Naive B cell (primary cell): ENCODE results near the gene BHLHA15. TPM values are rescaled to one million over a fixed set of nuclear protein-coding genes. Genes with fewer than 3 reads are reported as not detected.

Experiments
- ATAC-seq, 2 donors: fragments of 150-1000 bp; cut with Tn5 transposase; 2 replicates each; pipeline ENCODE4 v1.10.0; 2021; ENCODE audit warnings: low read depth in 2 of 2, mild to moderate bottlenecking in 2 of 2, moderate library complexity in 2 of 2
- DNase-seq: peaks from one replicate; pipeline ENCODE4 v3.0.0; 2022
- H3K27ac Mint-ChIP-seq, 6 donors: one replicate each; pipeline ENCODE4 v1.8.0; 2020 to 2022; ENCODE audit warnings: mild to moderate bottlenecking in 6 of 6, mixed read lengths in 6 of 6, moderate library complexity in 5 of 6, inconsistent platforms in 2 of 6
- H3K27me3 Mint-ChIP-seq, 3 donors: one replicate each; pipeline ENCODE4 v1.8.0; 2021 to 2022; ENCODE audit warnings: mixed read lengths in 3 of 3, mild to moderate bottlenecking in 1 of 3
- H3K36me3 Mint-ChIP-seq, 2 donors: one replicate each; pipeline ENCODE4 v1.8.0; 2020 to 2022; ENCODE audit warnings: mixed read lengths in 2 of 2, inconsistent platforms in 1 of 2, mild to moderate bottlenecking in 1 of 2
- H3K4me1 Mint-ChIP-seq, 3 donors: one replicate each; pipeline ENCODE4 v1.8.0; 2020 to 2022; ENCODE audit warnings: mixed read lengths in 3 of 3, inconsistent platforms in 1 of 3, mild to moderate bottlenecking in 1 of 3, moderate library complexity in 1 of 3
- H3K4me3 Mint-ChIP-seq, 8 donors: one replicate each; pipeline ENCODE4 v1.8.0; 2020 to 2022; ENCODE audit warnings: mild to moderate bottlenecking in 8 of 8, mixed read lengths in 8 of 8, moderate library complexity in 8 of 8, inconsistent platforms in 2 of 8
- H3K9me3 Mint-ChIP-seq, 7 donors: one replicate each; pipeline ENCODE4 v1.8.0; 2020 to 2022; ENCODE audit warnings: mixed read lengths in 7 of 7, mild to moderate bottlenecking in 5 of 7, inconsistent platforms in 2 of 7, moderate library complexity in 1 of 7
- polyA plus RNA-seq, 6 donors: library from polyadenylated mRNA; unstranded; fragments of 300-500 nt; fragmentation: Illumina TruSeq; gene quantifications; one replicate each; pipeline ENCODE4 v1.2.3, GENCODE V29; 2021; ENCODE audit warnings: low read depth in 6 of 6

BHLHA15 gene
- polyA plus RNA-seq, 6 donors from 2014 or later: 0.61 to 3.9 (median 1.7) TPM; not detected in 2

GRCh38 chr7:98174334-98175259 is 36.6 kb upstream of the BHLHA15 start:
- DNase-seq (no peak), ATAC-seq (no peak)
- H3K4me1 Mint-ChIP-seq: no peaks in the 10 kb centered on the region
- H3K4me3 Mint-ChIP-seq: no peak overlapping the region
- H3K27me3 Mint-ChIP-seq: no peaks in the 10 kb centered on the region
- H3K36me3 Mint-ChIP-seq: peaks cover 13 to 14% of the 10 kb centered on the region in 2 donors
- H3K27ac Mint-ChIP-seq: peak overlapping the region in 1 of 6 donors; percentile 73
- no peaks in the 10 kb centered on the region for H3K9me3 Mint-ChIP-seq

DNA sequence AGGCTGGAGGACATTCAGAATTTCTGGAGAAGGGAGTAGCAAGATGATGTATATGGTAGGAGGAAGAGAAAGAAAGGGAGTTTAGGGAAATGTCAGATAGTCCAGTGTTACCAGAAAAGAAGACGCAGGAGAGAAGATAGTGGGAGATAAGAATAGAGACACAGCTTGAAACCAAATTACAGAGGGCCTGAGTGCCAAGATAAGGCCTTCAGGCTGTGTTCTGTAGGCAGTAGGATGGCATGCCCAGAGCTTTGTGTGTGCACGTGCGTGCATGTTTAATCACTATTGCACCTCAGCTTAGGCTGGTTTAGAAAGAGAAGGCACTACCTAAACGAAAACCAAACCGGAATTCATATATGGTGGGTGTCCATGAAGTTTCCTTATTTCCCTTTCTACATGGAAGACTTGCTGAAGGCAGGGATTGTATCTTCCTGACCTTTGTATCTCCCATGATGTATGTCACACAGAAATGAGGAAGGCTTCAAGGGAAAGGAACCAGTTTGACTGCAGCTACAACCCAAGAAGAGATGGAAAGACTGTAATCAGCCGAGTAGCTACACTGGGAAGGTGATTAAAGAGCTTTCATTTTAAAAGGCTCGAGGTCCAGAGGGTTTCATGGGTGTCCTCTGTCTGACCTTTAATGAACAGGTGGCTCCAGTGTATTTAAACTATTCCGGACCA is 35.8 kb upstream of the BHLHA15 start:
- Mint-ChIP-seq H3K4me1 (no peaks in the 10 kb centered on the region), H3K27ac (peak overlapping the region in 1 of 6 donors; percentile 73), H3K27me3 (no peaks in the 10 kb centered on the region), H3K4me3 (no peak overlapping the region), H3K36me3 (peaks cover 13 to 14% of the 10 kb centered on the region in 2 donors), H3K9me3 (no peaks in the 10 kb centered on the region)
- ATAC-seq: no peak
- DNase-seq: no peak

- no peak for DNase-seq
- Mint-ChIP-seq H3K4me1 (no peaks in the 10 kb centered on the region), H3K4me3 (no peak overlapping the region), H3K36me3 (peaks cover 12 to 14% of the 10 kb centered on the region in 2 donors), H3K27me3 (no peaks in the 10 kb centered on the region), H3K9me3 (no peaks in the 10 kb centered on the region), H3K27ac (no peak overlapping the region)
- no peak for ATAC-seq
Measured at GRCh38 chr7:98177553-98177952, 33.7 kb upstream of the BHLHA15 start.

DNA sequence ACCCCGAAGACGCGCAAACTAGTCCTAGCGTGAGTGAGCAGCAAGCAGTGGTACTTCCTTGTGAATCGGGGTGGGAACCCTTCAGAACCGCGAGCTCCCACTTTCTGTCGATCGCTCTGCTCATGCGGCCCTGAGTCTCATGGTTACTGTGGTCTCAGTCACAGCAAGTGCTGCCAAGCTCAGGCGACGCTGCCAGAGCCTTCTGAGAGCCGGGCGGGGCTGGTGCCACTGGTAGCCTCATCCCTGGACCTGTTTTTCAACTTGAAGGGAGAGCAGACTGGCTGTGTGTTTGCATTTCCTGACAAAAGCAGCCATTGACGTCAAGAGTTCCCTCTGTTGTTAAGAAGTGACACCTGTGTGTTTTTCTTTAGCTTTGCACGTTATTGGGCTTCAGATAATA is 32.9 kb upstream of the BHLHA15 start:
- Mint-ChIP-seq H3K27ac (no peak overlapping the region), H3K9me3 (no peaks in the 10 kb centered on the region), H3K36me3 (peaks cover 12 to 14% of the 10 kb centered on the region in 2 donors), H3K4me1 (no peaks in the 10 kb centered on the region), H3K27me3 (no peaks in the 10 kb centered on the region), H3K4me3 (no peak overlapping the region)
- DNase-seq (no peak), ATAC-seq (no peak)

DNA sequence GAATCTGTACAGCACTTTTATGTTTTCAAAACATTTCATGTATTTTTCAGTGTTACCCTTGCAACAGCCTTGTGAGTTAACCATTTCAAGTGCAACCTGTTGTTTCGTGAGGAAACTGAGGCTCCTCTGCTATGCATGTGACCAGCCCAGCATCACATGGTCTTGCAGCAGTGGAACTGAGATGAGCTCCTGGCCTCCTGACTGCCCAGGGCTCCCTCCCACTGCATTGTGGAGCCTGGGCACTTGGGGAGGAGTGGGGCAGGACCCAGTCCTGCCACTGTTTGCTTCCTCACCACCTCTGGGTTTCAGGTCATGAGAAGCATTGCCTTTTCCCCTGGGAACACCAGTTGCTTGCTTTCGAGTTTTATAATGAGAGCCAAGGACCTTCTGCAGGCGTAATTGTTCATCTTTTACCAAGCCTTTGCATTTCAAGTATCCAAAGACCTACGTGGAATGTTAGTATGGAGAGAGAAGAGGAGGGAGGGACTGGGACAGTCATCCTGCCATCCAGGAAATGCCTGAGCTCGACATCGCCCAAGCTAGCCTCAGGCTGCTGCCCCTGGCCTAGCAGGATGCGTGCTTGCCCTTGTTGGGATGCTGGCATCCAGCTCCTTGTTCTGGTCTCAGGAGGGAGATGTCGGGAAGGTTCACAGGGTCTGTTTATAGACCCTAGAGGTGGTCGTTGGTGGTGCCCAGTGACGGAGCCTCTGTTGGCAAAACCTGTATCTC is 32.3 kb upstream of the BHLHA15 start:
- no peak overlapping the region for H3K27ac Mint-ChIP-seq
- DNase-seq (no peak), ATAC-seq (no peak)
- peaks cover 12 to 14% of the 10 kb centered on the region in 2 donors for H3K36me3 Mint-ChIP-seq
- peaks cover 0 to 1% (median 0%) of the 10 kb centered on the region in 7 donors for H3K9me3 Mint-ChIP-seq
- no peaks in the 10 kb centered on the region for H3K27me3 Mint-ChIP-seq
- no peaks in the 10 kb centered on the region for H3K4me1 Mint-ChIP-seq
- H3K4me3 Mint-ChIP-seq: no peak overlapping the region

GRCh38 chr7:98180751-98181150 is 30.5 kb upstream of the BHLHA15 start:
- H3K4me1 Mint-ChIP-seq: no peaks in the 10 kb centered on the region
- H3K4me3 Mint-ChIP-seq: no peak overlapping the region
- DNase-seq (no peak), ATAC-seq (no peak)
- H3K36me3 Mint-ChIP-seq: peaks cover 0 to 10% of the 10 kb centered on the region in 2 donors
- peaks cover 0 to 1% (median 0%) of the 10 kb centered on the region in 7 donors for H3K9me3 Mint-ChIP-seq
- H3K27me3 Mint-ChIP-seq: no peaks in the 10 kb centered on the region
- no peak overlapping the region for H3K27ac Mint-ChIP-seq

DNA sequence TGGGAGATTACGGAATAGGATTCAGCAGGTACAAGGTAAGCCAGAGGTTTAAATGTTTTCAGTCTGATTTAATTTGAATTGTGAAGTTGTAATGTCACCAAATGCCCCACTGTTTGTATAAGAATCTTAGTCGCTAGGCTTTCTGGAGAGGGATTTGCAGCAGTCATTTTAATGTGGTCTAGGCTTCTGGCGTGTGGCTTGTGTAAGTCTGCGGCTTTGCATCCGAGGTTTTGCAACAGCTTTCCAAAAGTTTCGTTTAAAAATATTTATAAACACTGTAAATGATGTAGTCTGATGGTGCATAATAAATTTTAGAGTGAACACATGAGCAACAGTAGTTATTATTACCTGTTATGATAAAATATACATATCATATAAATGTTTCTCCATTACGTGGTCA is 26.1 kb upstream of the BHLHA15 start:
- peaks cover 17 to 23% of the 10 kb centered on the region in 2 donors for H3K36me3 Mint-ChIP-seq
- peaks cover 0 to 4% (median 1%) of the 10 kb centered on the region in 7 donors for H3K9me3 Mint-ChIP-seq
- no peak overlapping the region for H3K27ac Mint-ChIP-seq
- DNase-seq (no peak), ATAC-seq (no peak)
- peaks cover 0 to 5% (median 0%) of the 10 kb centered on the region in 3 donors for H3K27me3 Mint-ChIP-seq
- no peak overlapping the region for H3K4me3 Mint-ChIP-seq
- H3K4me1 Mint-ChIP-seq: peaks cover 5 to 18% (median 17%) of the 10 kb centered on the region in 3 donors

- no peak overlapping the region for H3K4me3 Mint-ChIP-seq
- peaks cover 5 to 23% (median 17%) of the 10 kb centered on the region in 3 donors for H3K4me1 Mint-ChIP-seq
- H3K9me3 Mint-ChIP-seq: peaks cover 0 to 4% (median 1%) of the 10 kb centered on the region in 7 donors
- H3K27me3 Mint-ChIP-seq: peaks cover 0 to 6% (median 5%) of the 10 kb centered on the region in 3 donors
- no peak for DNase-seq
- peaks cover 20 to 30% of the 10 kb centered on the region in 2 donors for H3K36me3 Mint-ChIP-seq
- H3K27ac Mint-ChIP-seq: peak overlapping the region in 1 of 6 donors; percentile 65
- peak in 1 of 2 donors; percentile 18 for ATAC-seq
Measured at GRCh38 chr7:98186452-98187137, 24.6 kb upstream of the BHLHA15 start.

DNA sequence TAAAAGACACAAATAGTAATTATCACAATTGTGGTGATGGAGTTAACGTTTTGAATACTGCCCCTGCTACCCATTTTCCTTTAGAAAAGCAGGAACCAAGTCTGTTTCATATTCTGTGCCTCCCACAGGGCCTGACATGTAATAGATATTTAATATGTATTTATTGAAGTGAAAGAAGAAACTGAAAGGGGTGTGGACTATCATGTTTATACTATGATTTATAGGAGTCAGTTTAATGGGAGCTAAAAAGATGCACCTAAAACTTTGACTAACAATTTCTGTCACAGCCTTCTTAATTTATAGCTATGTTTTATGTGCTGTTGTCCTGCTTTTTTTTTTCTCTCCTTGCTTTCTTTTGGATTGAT is 24.1 kb upstream of the BHLHA15 start:
- ATAC-seq (peak; percentile 38 to 77), DNase-seq (no peak)
- Mint-ChIP-seq H3K9me3 (peaks cover 0 to 4% (median 1%) of the 10 kb centered on the region in 7 donors), H3K27me3 (peaks cover 0 to 6% (median 5%) of the 10 kb centered on the region in 3 donors), H3K27ac (no peak overlapping the region), H3K36me3 (peaks cover 25 to 30% of the 10 kb centered on the region in 2 donors), H3K4me1 (peaks cover 5 to 23% (median 17%) of the 10 kb centered on the region in 3 donors), H3K4me3 (no peak overlapping the region)

DNA sequence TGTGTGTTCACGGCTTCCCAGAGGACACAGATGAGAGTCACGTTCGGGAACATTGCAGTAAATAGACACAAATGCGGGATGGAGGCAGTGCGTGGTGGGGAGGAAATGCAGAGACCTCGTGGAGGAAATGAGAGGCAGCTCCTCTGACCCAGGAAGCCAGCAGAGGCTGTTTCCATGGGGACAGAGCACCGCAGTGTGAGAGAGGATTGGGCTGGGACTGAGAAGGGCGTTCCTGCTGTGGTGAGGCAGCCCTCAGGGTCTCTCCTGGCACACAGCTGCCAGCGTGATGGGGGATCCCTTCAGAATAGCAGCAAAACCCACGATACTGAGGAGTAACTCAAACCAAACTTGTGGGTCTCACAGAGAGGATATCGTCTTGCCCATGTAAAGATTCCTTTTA is 21.7 kb upstream of the BHLHA15 start:
- ATAC-seq (no peak), DNase-seq (no peak)
- Mint-ChIP-seq H3K27ac (no peak overlapping the region), H3K9me3 (peaks cover 0 to 4% (median 0%) of the 10 kb centered on the region in 7 donors), H3K4me3 (peak overlapping the region in 1 of 8 donors; percentile 40), H3K27me3 (peaks cover 0 to 6% (median 5%) of the 10 kb centered on the region in 3 donors), H3K4me1 (peaks cover 5 to 23% (median 17%) of the 10 kb centered on the region in 3 donors), H3K36me3 (peaks cover 28 to 39% of the 10 kb centered on the region in 2 donors)

- Mint-ChIP-seq H3K4me3 (no peak overlapping the region), H3K27me3 (peaks cover 0 to 12% (median 10%) of the 10 kb centered on the region in 3 donors), H3K36me3 (peaks cover 34 to 47% of the 10 kb centered on the region in 2 donors), H3K4me1 (peaks cover 11 to 14% (median 14%) of the 10 kb centered on the region in 3 donors), H3K9me3 (peaks cover 0 to 4% (median 0%) of the 10 kb centered on the region in 7 donors), H3K27ac (no peak overlapping the region)
- ATAC-seq: no peak
- no peak for DNase-seq
Measured at GRCh38 chr7:98191668-98192431, 19.4 kb upstream of the BHLHA15 start.
